PC-3 (cell line): ENCODE data around the gene USP28. TPM values are rescaled to one million over a fixed set of nuclear protein-coding genes. Genes with fewer than 3 reads are reported as not detected.

Source experiments
- ATAC-seq: fragments of 200-7000 bp; cut with Tn5 transposase; 2 replicates; pipeline ENCODE4 v1.9.1; 2020; ENCODE audit warnings: mild to moderate bottlenecking, moderate library complexity
- BruUV-seq: library from RNA; stranded (reverse); fragments of 400-500 nt; replicated peaks from 2 replicates; lab custom pipeline; 2021; lab: Mats Ljungman, UMichigan
- CTCF ChIA-PET: fragments of 300-600 bp; sonication (Branson Sonifier 250); formaldehyde crosslinking; loops from one replicate; lab custom pipeline; 2022; ENCODE audit warnings: antibody characterized with exemption; lab: Charles Lee
- POLR2A ChIA-PET: fragments of 300-600 bp; sonication (Branson Sonifier 250); formaldehyde crosslinking; loops from one replicate; lab custom pipeline; 2022; ENCODE audit warnings: antibody characterized with exemption; ENCODE audit not compliant: unreplicated experiment; lab: Charles Lee
- DNase-seq: peaks from one replicate; pipeline ENCODE4 v3.0.0-alpha.2; 2015
- H2AFZ ChIP-seq: fragments of 300-600 bp; sonication (generic); 2 replicates; pipeline ENCODE4 v1.6.0; 2016; ENCODE audit warnings: antibody characterized with exemption, low read length
- H3F3A ChIP-seq: fragments of 300-600 bp; sonication (generic); one replicate; pipeline ENCODE4 v1.6.0; 2017; ENCODE audit warnings: antibody characterized with exemption, low read length, control low read depth, mild to moderate bottlenecking; ENCODE audit not compliant: unreplicated experiment
- H3K27ac ChIP-seq: fragments of 300-600 bp; sonication (generic); 2 replicates; pipeline ENCODE4 v1.5.1; 2016; ENCODE audit warnings: mild to moderate bottlenecking, low read length
- H3K27me3 ChIP-seq: fragments of 300-600 bp; sonication (generic); 2 replicates; pipeline ENCODE4 v1.6.1; 2016; ENCODE audit warnings: low read length, mixed read lengths
- H3K36me3 ChIP-seq: fragments of 300-600 bp; sonication (generic); 2 replicates; pipeline ENCODE4 v1.6.1; 2016; ENCODE audit warnings: low read depth, mixed run types, low read length, mixed read lengths
- H3K4me1 ChIP-seq: fragments of 300-600 bp; sonication (generic); 2 replicates; pipeline ENCODE4 v1.5.1; 2016; ENCODE audit warnings: low read length; ENCODE audit not compliant: insufficient read depth
- H3K4me2 ChIP-seq: fragments of 300-600 bp; sonication (generic); 2 replicates; pipeline ENCODE4 v1.6.0; 2016; ENCODE audit warnings: low read length
- H3K4me3 ChIP-seq: fragments of 300-600 bp; sonication (generic); 2 replicates; pipeline ENCODE4 v1.5.1; 2016; ENCODE audit warnings: mild to moderate bottlenecking, low read length, mixed read lengths
- H3K79me2 ChIP-seq: fragments of 300-600 bp; sonication (generic); 2 replicates; pipeline ENCODE4 v1.6.1; 2017; ENCODE audit warnings: low read length, mixed read lengths
- H3K9ac ChIP-seq: fragments of 300-600 bp; sonication (generic); 2 replicates; pipeline ENCODE4 v1.6.0; 2016; ENCODE audit warnings: mild to moderate bottlenecking, low read length
- H3K9me2 ChIP-seq: fragments of 300-600 bp; sonication (generic); replicated peaks from 2 replicates; pipeline ENCODE4 v1.6.1; 2016; ENCODE audit warnings: mixed run types, low read length, mixed read lengths
- H3K9me3 ChIP-seq: fragments of 300-600 bp; sonication (generic); 2 replicates; pipeline ENCODE4 v1.6.1; 2016; ENCODE audit warnings: low read length, mixed read lengths
- H4K20me1 ChIP-seq: fragments of 300-600 bp; sonication (generic); 2 replicates; pipeline ENCODE4 v1.6.1; 2016; ENCODE audit warnings: low read length, mixed read lengths
- EZH2 ChIP-seq: fragments of 300-600 bp; sonication (generic); IDR thresholded peaks from one replicate; pipeline ENCODE4 v1.6.1; 2017; ENCODE audit warnings: antibody characterized with exemption, mild to moderate bottlenecking, low read length; ENCODE audit not compliant: unreplicated experiment
- EZH2phosphoT487 ChIP-seq: fragments of 300-600 bp; sonication (generic); IDR thresholded peaks from 2 replicates; pipeline ENCODE4 v1.6.1; 2018; ENCODE audit warnings: mild to moderate bottlenecking, antibody characterized with exemption, low read length, borderline replicate concordance
- intact Hi-C: fragments of 100-400 bp; cut with micrococcal nuclease; formaldehyde crosslinking; loops from 2 replicates; pipeline ENCODE4 v1.9.0; 2023
- total RNA-seq: library from RNA; depleted of rRNA; stranded (reverse); fragments of >200 nt; gene quantifications from 2 replicates; pipeline ENCODE4 v1.2.3, GENCODE V29; 2014
- TF ChIP-seq, protein P1 (sequence below): fragments of 300-600 bp; sonication (generic); conservative IDR thresholded peaks from 2 replicates; pipeline ENCODE4 v1.5.1; 2017; ENCODE audit warnings: antibody characterized with exemption, low read depth, mild to moderate bottlenecking, low read length

Gene USP28
- total RNA-seq, 1 experiment from 2014 or later = 27.7 TPM

DNA sequence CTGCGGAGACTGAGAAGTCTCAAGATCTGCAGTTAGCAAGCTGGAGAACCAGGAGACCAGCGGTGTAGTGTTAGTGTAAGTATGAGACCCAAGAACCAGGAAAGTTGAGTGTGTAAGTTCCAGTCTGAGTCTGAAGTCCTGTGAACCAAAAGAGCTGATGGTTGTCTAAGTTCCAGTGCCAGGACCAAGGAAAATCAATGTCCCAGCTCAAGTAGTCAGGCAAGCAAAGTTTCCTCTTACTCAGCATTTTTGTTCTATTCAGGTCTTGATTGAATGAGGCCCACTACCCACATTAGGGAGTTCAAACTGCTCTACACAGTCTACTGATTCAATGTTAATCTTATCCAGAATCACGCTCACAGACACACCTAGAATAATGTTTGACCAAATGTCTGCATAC is 11.0 kb downstream of the USP28 start:
- Histone ChIP-seq H3K9ac (no peak overlapping the region), H3K27me3 (no peaks in the 10 kb centered on the region), H3K4me3 (no peak overlapping the region), H3K36me3 (no peaks in the 10 kb centered on the region; the same call in 1 of the 2 replicates), H2AFZ (no peak overlapping the region), H3K9me2 (no peaks in the 10 kb centered on the region), H3K4me1 (peaks cover 3% of the 10 kb centered on the region; the same call in 1 of the 2 replicates), H3K79me2 (peaks cover 10% of the 10 kb centered on the region), H3F3A (no peaks in the 10 kb centered on the region), H3K4me2 (no peak overlapping the region), H3K9me3 (no peaks in the 10 kb centered on the region), H3K27ac (no peak overlapping the region), H4K20me1 (no peaks in the 10 kb centered on the region)
- CTCF ChIA-PET = no interaction called here
- no peak for TF ChIP-seq EZH2
- TF ChIP-seq, protein P1, sequence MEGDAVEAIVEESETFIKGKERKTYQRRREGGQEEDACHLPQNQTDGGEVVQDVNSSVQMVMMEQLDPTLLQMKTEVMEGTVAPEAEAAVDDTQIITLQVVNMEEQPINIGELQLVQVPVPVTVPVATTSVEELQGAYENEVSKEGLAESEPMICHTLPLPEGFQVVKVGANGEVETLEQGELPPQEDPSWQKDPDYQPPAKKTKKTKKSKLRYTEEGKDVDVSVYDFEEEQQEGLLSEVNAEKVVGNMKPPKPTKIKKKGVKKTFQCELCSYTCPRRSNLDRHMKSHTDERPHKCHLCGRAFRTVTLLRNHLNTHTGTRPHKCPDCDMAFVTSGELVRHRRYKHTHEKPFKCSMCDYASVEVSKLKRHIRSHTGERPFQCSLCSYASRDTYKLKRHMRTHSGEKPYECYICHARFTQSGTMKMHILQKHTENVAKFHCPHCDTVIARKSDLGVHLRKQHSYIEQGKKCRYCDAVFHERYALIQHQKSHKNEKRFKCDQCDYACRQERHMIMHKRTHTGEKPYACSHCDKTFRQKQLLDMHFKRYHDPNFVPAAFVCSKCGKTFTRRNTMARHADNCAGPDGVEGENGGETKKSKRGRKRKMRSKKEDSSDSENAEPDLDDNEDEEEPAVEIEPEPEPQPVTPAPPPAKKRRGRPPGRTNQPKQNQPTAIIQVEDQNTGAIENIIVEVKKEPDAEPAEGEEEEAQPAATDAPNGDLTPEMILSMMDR = no peak
- TF ChIP-seq EZH2phosphoT487 = no peak
- ATAC-seq (no peak), DNase-seq (no peak)
- POLR2A ChIA-PET = no interaction called here
- no TSS peak for BruUV-seq
- intact Hi-C loops = no loop called here

GRCh38 chr11:113862435-113862834 is 12.9 kb downstream of the USP28 start:
- no peaks in the 10 kb centered on the region for H4K20me1 ChIP-seq

DNA sequence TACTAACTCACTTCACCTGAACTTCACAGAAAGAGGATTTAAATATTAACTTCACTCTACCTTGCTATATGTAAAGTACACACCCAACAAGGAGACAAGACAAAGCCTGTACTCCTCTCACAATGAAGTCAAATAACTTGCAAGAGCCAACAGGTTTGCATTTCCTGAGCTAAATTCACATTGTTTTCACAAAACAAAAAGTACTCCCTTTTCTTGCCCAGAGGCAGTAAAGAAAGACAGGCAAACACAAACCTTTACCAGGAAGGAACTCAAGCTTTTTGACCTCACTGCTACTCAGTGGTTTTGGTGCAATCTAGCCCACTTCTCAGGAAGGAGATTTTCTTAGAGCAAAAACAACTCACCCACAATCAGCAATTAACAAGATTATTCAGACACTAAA is 15.7 kb downstream of the USP28 start:
- Histone ChIP-seq H3K79me2 (peaks cover 17% of the 10 kb centered on the region), H3K4me3 (no peak overlapping the region), H3K9me3 (no peaks in the 10 kb centered on the region), H3F3A (no peaks in the 10 kb centered on the region), H3K36me3 (0 out of 2 replicates have a peak, but pooled peaks cover 3% of the 10 kb centered on the region), H2AFZ (no peak overlapping the region), H3K9me2 (no peaks in the 10 kb centered on the region), H4K20me1 (no peaks in the 10 kb centered on the region), H3K4me1 (peaks cover 3% of the 10 kb centered on the region; the same call in 1 of the 2 replicates), H3K27ac (no peak overlapping the region), H3K4me2 (no peak overlapping the region), H3K9ac (no peak overlapping the region), H3K27me3 (no peaks in the 10 kb centered on the region)
- intact Hi-C loops = loop anchor here (2.0 kb wide), 1 partner anchor 15 kb away; the partner anchor contains the start of gene USP28
- ChIA-PET POLR2A (no interaction called here), CTCF (no interaction called here)
- ATAC-seq (peak; percentile 75), DNase-seq (no peak)
- BruUV-seq = no TSS peak
- TF ChIP-seq, protein P1 = no peak
- TF ChIP-seq EZH2phosphoT487 (no peak), EZH2 (no peak)

More at GRCh38 chr11:113862435-113862834, 12.9 kb downstream of the USP28 start:
- Histone ChIP-seq H3K79me2 (peaks cover 16% of the 10 kb centered on the region), H3K4me2 (no peak overlapping the region), H3F3A (no peaks in the 10 kb centered on the region), H3K9ac (no peak overlapping the region), H3K4me1 (peaks cover 3% of the 10 kb centered on the region; the same call in 1 of the 2 replicates), H3K27me3 (no peaks in the 10 kb centered on the region), H2AFZ (no peak overlapping the region), H3K4me3 (no peak overlapping the region), H3K9me3 (no peaks in the 10 kb centered on the region), H3K36me3 (no peaks in the 10 kb centered on the region; the same call in 1 of the 2 replicates), H3K9me2 (no peaks in the 10 kb centered on the region), H3K27ac (no peak overlapping the region)
- DNase-seq (peak; percentile 35), ATAC-seq (peak; percentile 57; the same call in 1 of the 2 replicates)
- ChIA-PET POLR2A (no interaction called here), CTCF (no interaction called here)
- intact Hi-C loops = no loop called here
- no TSS peak for BruUV-seq
- TF ChIP-seq, protein P1 = no peak
- no peak for TF ChIP-seq EZH2
- TF ChIP-seq EZH2phosphoT487 = no peak
